Mucosa of stomach (tissue), 1 donor: ENCODE data around the gene ERGIC1.
"Not testable (repeated sequence)": the region's sequence is repeated elsewhere in the genome, so short reads cannot be mapped to it uniquely, and the experiment has no call there.

ENCODE experiments used
- H3K27me3 ChIP-seq: one replicate; pipeline ENCODE4 v1.7.0; 2013; ENCODE audit warnings: mild to moderate bottlenecking, low read length; ENCODE audit not compliant: control insufficient read depth, insufficient read depth
- H3K36me3 ChIP-seq: one replicate; pipeline ENCODE4 v1.7.0; 2013; ENCODE audit warnings: low read length; ENCODE audit not compliant: control insufficient read depth, insufficient read depth
- H3K4me1 ChIP-seq: one replicate; pipeline ENCODE4 v1.7.0; 2013; ENCODE audit warnings: mild to moderate bottlenecking, low read length; ENCODE audit not compliant: control insufficient read depth, insufficient read depth
- H3K4me3 ChIP-seq: one replicate; pipeline ENCODE4 v1.7.0; 2013; ENCODE audit warnings: low read length
- H3K9ac ChIP-seq: one replicate; pipeline ENCODE4 v1.7.0; 2013; ENCODE audit warnings: mild to moderate bottlenecking, low read length, moderate library complexity
- H3K9me3 ChIP-seq: one replicate; pipeline ENCODE4 v1.7.0; 2013; ENCODE audit warnings: mild to moderate bottlenecking, low read length, moderate library complexity; ENCODE audit not compliant: control insufficient read depth
- donor health status: Pancreatic carcinoma.

The ERGIC1 gene

GRCh38 chr5:172855597-172856292 lies 21.7 kb downstream of the ERGIC1 start:
- Histone ChIP-seq H3K36me3 (no peaks in the 10 kb centered on the region), H3K4me3 (no peak overlapping the region), H3K27me3 (no peaks in the 10 kb centered on the region), H3K9ac (peak overlapping the region; percentile 52), H3K4me1 (peaks cover 95% of the 10 kb centered on the region), H3K9me3 (no peaks in the 10 kb centered on the region)

GRCh38 chr5:172856336-172856735 lies 22.3 kb downstream of the ERGIC1 start:
- Histone ChIP-seq H3K9me3 (no peaks in the 10 kb centered on the region), H3K9ac (no peak overlapping the region), H3K36me3 (no peaks in the 10 kb centered on the region), H3K27me3 (no peaks in the 10 kb centered on the region), H3K4me1 (peaks cover 97% of the 10 kb centered on the region), H3K4me3 (no peak overlapping the region)

GRCh38 chr5:172857982-172858381 lies 23.9 kb downstream of the ERGIC1 start:
- H3K4me3 ChIP-seq: no peak overlapping the region
- no peaks in the 10 kb centered on the region for H3K36me3 ChIP-seq
- no peaks in the 10 kb centered on the region for H3K27me3 ChIP-seq
- H3K4me1 ChIP-seq: peaks cover 92% of the 10 kb centered on the region
- H3K9me3 ChIP-seq: no peaks in the 10 kb centered on the region
- peak overlapping the region; percentile 64 for H3K9ac ChIP-seq

GRCh38 chr5:172858511-172858989 lies 24.5 kb downstream of the ERGIC1 start:
- peaks cover 87% of the 10 kb centered on the region for H3K4me1 ChIP-seq
- no peak overlapping the region for H3K4me3 ChIP-seq
- H3K9ac ChIP-seq: peak overlapping the region; percentile 64
- H3K36me3 ChIP-seq: no peaks in the 10 kb centered on the region
- H3K9me3 ChIP-seq: no peaks in the 10 kb centered on the region
- H3K27me3 ChIP-seq: no peaks in the 10 kb centered on the region

- Histone ChIP-seq H3K27me3 (no peaks in the 10 kb centered on the region), H3K4me1 (peaks cover 80% of the 10 kb centered on the region), H3K36me3 (no peaks in the 10 kb centered on the region), H3K9me3 (no peaks in the 10 kb centered on the region), H3K4me3 (no peak overlapping the region), H3K9ac (peak overlapping the region; percentile 66)
Observed at GRCh38 chr5:172858990-172859811, 25.1 kb downstream of the ERGIC1 start.

- Histone ChIP-seq H3K4me3 (no peak overlapping the region), H3K36me3 (no peaks in the 10 kb centered on the region), H3K9me3 (no peaks in the 10 kb centered on the region), H3K4me1 (peaks cover 73% of the 10 kb centered on the region), H3K9ac (peak overlapping the region; percentile 66), H3K27me3 (no peaks in the 10 kb centered on the region)
Observed at GRCh38 chr5:172859966-172860365, 25.9 kb downstream of the ERGIC1 start.

- H3K4me3 ChIP-seq: no peak overlapping the region
- no peaks in the 10 kb centered on the region for H3K36me3 ChIP-seq
- H3K4me1 ChIP-seq: peaks cover 64% of the 10 kb centered on the region
- no peaks in the 10 kb centered on the region for H3K27me3 ChIP-seq
- H3K9ac ChIP-seq: peak overlapping the region; percentile 16
- no peaks in the 10 kb centered on the region for H3K9me3 ChIP-seq
Observed at GRCh38 chr5:172860520-172861443, 26.7 kb downstream of the ERGIC1 start.

GRCh38 chr5:172861461-172861860 lies 27.4 kb downstream of the ERGIC1 start:
- no peaks in the 10 kb centered on the region for H3K9me3 ChIP-seq
- H3K9ac ChIP-seq: peak overlapping the region; percentile 16
- peaks cover 64% of the 10 kb centered on the region for H3K4me1 ChIP-seq
- H3K4me3 ChIP-seq: no peak overlapping the region
- H3K27me3 ChIP-seq: no peaks in the 10 kb centered on the region
- no peaks in the 10 kb centered on the region for H3K36me3 ChIP-seq

GRCh38 chr5:172862165-172862801 lies 28.2 kb downstream of the ERGIC1 start:
- H3K9me3 ChIP-seq: no peaks in the 10 kb centered on the region
- no peak overlapping the region for H3K4me3 ChIP-seq
- peaks cover 59% of the 10 kb centered on the region for H3K4me1 ChIP-seq
- H3K27me3 ChIP-seq: no peaks in the 10 kb centered on the region
- no peak overlapping the region for H3K9ac ChIP-seq
- H3K36me3 ChIP-seq: no peaks in the 10 kb centered on the region

- H3K27me3 ChIP-seq, H3K4me3 ChIP-seq, H3K36me3 ChIP-seq, H3K9me3 ChIP-seq, H3K9ac ChIP-seq: not testable (repeated sequence)
- H3K4me1 ChIP-seq: peaks cover 40% of the 10 kb centered on the region
Observed at GRCh38 chr5:172864171-172864570, 30.1 kb downstream of the ERGIC1 start.

- no peak overlapping the region for H3K4me3 ChIP-seq
- peaks cover 39% of the 10 kb centered on the region for H3K4me1 ChIP-seq
- no peak overlapping the region for H3K9ac ChIP-seq
- H3K9me3 ChIP-seq: no peaks in the 10 kb centered on the region
- no peaks in the 10 kb centered on the region for H3K27me3 ChIP-seq
- H3K36me3 ChIP-seq: no peaks in the 10 kb centered on the region
Observed at GRCh38 chr5:172864747-172865146, 30.7 kb downstream of the ERGIC1 start.
